Neural progenitor cell (in vitro differentiated cells): Measurements from ENCODE around the gene PGLYRP3. TPM values are rescaled to one million over a fixed set of nuclear protein-coding genes. Genes with fewer than 3 reads are reported as not detected.
"Not testable (repeated sequence)": the region's sequence is repeated elsewhere in the genome, so short reads cannot be mapped to it uniquely, and the experiment has no call there.

ENCODE experiments used
- DNase-seq: peaks from one replicate; pipeline ENCODE4 v3.0.0-alpha.2; 2016; ENCODE audit warnings: low spot score
- H2AFZ ChIP-seq: fragments of 200-600 bp; sonication (generic); replicated peaks from 2 replicates; pipeline ENCODE4 v1.6.1; 2016; ENCODE audit warnings: antibody characterized with exemption
- H3F3A ChIP-seq: fragments of 200-600 bp; sonication (generic); 2 replicates; pipeline ENCODE4 v1.6.1; 2016; ENCODE audit warnings: antibody characterized with exemption, low read depth
- H3K27ac ChIP-seq: fragments of 200-600 bp; sonication (generic); 2 replicates; pipeline ENCODE4 v1.5.1; 2016; ENCODE audit warnings: mild to moderate bottlenecking
- H3K27me3 ChIP-seq: fragments of 200-600 bp; sonication (generic); 2 replicates; pipeline ENCODE4 v1.6.1; 2016; ENCODE audit warnings: mild to moderate bottlenecking, moderate library complexity
- H3K36me3 ChIP-seq: fragments of 200-600 bp; sonication (generic); 2 replicates; pipeline ENCODE4 v1.5.1; 2016
- H3K4me1 ChIP-seq: fragments of 200-600 bp; sonication (generic); 2 replicates; pipeline ENCODE4 v1.6.1; 2016; ENCODE audit warnings: mixed run types
- H3K4me2 ChIP-seq: fragments of 200-600 bp; sonication (generic); 2 replicates; pipeline ENCODE4 v1.6.1; 2016
- H3K4me3 ChIP-seq: fragments of 200-600 bp; sonication (generic); 2 replicates; pipeline ENCODE4 v1.5.1; 2016
- H3K79me2 ChIP-seq: fragments of 200-600 bp; sonication (generic); 2 replicates; pipeline ENCODE4 v1.6.1; 2016; ENCODE audit warnings: low read depth
- H3K9ac ChIP-seq: fragments of 200-600 bp; sonication (generic); 2 replicates; pipeline ENCODE4 v1.6.1; 2016
- H3K9me3 ChIP-seq: fragments of 200-600 bp; sonication (generic); 2 replicates; pipeline ENCODE4 v1.5.1; 2016; ENCODE audit warnings: low read depth
- H4K20me1 ChIP-seq: fragments of 200-600 bp; sonication (generic); 2 replicates; pipeline ENCODE4 v1.6.1; 2016; ENCODE audit warnings: low read depth
- H3K27ac Mint-ChIP-seq: 3 replicates; pipeline ENCODE4 v1.8.0; 2021; ENCODE audit warnings: mixed read lengths
- H3K27me3 Mint-ChIP-seq: 2 replicates; pipeline ENCODE4 v1.8.0; 2022; ENCODE audit warnings: low read depth, mild to moderate bottlenecking, inconsistent platforms, moderate library complexity, mixed read lengths; ENCODE audit not compliant: insufficient read depth
- H3K36me3 Mint-ChIP-seq: 3 replicates; pipeline ENCODE4 v1.8.0; 2021; ENCODE audit warnings: mixed read lengths
- H3K4me1 Mint-ChIP-seq: 3 replicates; pipeline ENCODE4 v1.8.0; 2021; ENCODE audit warnings: mixed read lengths
- H3K4me3 Mint-ChIP-seq: 3 replicates; pipeline ENCODE4 v1.8.0; 2021; ENCODE audit warnings: mild to moderate bottlenecking, moderate library complexity, mixed read lengths
- H3K9me3 Mint-ChIP-seq: 3 replicates; pipeline ENCODE4 v1.8.0; 2020; ENCODE audit warnings: mixed read lengths
- CTCF ChIP-seq: fragments of 200-600 bp; sonication (generic); IDR thresholded peaks from 2 replicates; pipeline ENCODE4 v1.5.1; 2017; ENCODE audit warnings: antibody characterized with exemption, mild to moderate bottlenecking
- EZH2 ChIP-seq: fragments of 200-600 bp; sonication (generic); IDR thresholded peaks from 2 replicates; pipeline ENCODE4 v1.6.1; 2017; ENCODE audit warnings: antibody characterized with exemption, mild to moderate bottlenecking, moderate library complexity
- EZH2phosphoT487 ChIP-seq: fragments of 200-600 bp; sonication (generic); IDR thresholded peaks from 2 replicates; pipeline ENCODE4 v1.6.1; 2017; ENCODE audit warnings: antibody characterized with exemption
- total RNA-seq: library from RNA; depleted of rRNA; stranded (reverse); fragments of >200 nt; gene quantifications from 2 replicates; pipeline ENCODE4 v1.2.3, GENCODE V29; 2015; ENCODE audit warnings: low replicate concordance

Gene PGLYRP3
- total RNA-seq, 1 donor from 2014 or later = not detected

- no peaks in the 10 kb centered on the region for H3K9me3 Mint-ChIP-seq
- no peaks in the 10 kb centered on the region for H4K20me1 ChIP-seq
- peaks cover 7% of the 10 kb centered on the region for H3K27me3 Mint-ChIP-seq
Measured at GRCh38 chr1:153349363-153350320, 36.9 kb upstream of the PGLYRP3 start.

DNA sequence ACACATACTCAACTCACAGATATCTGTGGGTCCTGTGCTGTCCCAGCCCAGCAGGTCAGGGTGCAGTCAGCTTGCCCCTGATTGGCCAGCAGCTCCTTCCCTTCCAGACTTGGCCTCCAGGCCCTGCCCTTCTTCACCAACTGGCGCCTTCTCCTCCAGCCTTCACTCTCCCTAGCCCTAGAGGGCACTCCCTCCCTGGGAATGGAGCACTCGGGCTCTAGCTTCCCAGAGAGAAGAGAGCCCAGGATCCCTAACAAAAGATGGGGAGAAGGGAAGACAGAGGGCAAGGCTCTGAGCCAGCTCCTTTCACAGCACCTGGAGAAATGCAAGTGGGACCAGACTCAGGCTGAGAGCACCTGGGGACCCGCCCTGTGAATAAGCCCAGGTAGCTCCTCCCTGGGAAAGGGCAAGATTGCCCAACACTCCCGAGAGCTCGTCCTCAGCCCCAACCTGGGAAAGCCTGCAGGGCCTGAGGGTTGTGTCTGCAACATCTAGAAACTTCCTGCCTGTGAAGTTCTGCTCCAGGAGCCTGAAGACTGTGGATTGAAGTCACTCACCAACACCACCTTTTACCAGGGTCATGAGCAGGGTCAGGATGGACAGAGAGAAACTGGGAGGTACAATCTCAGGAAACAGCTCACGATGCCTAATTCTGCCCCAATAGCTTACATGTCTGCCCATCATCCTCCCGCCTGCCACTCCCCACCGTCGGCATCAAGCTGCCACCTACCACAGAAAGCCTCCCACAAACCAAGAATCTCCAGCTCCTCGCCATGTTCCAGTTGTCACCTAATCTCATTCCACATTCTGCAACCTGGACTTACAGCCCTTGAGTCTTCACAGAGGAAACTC lies 36.0 kb upstream of the PGLYRP3 start, which contains the start of gene PGLYRP4:
TSS of gene PGLYRP4 (minus strand) at position 331 of the 852 bp plus-strand sequence. CDS start 909 bp downstream, outside the sequence.
- H3F3A ChIP-seq = no peaks in the 10 kb centered on the region
- H3K9me3 ChIP-seq = no peaks in the 10 kb centered on the region
- no peaks in the 10 kb centered on the region for H3K36me3 ChIP-seq
- H3K4me2 ChIP-seq = no peak within 1 kb of the TSS
- no peak for DNase-seq
- H3K9ac ChIP-seq = no peak within 1 kb of the TSS
- Mint-ChIP-seq H3K4me1 (no peaks in the 10 kb centered on the region), H3K9me3 (no peaks in the 10 kb centered on the region), H3K27me3 (peaks cover 12% of the 10 kb centered on the region), H3K36me3 (no peaks in the 10 kb centered on the region), H3K4me3 (no peak within 1 kb of the TSS), H3K27ac (peak within 1 kb of the TSS; percentile 28)
- H4K20me1 ChIP-seq = no peaks in the 10 kb centered on the region
- no peaks in the 10 kb centered on the region for H3K4me1 ChIP-seq
- peaks cover 19% of the 10 kb centered on the region for H3K27me3 ChIP-seq
- TF ChIP-seq EZH2 = no peak
- H3K79me2 ChIP-seq = no peaks in the 10 kb centered on the region
- H3K4me3 ChIP-seq = no peak within 1 kb of the TSS
- no peak within 1 kb of the TSS for H2AFZ ChIP-seq
- H3K27ac ChIP-seq = no peak within 1 kb of the TSS

More at GRCh38 chr1:153349363-153350320, 36.9 kb upstream of the PGLYRP3 start:
- H3K4me1 ChIP-seq = no peaks in the 10 kb centered on the region
- H2AFZ ChIP-seq = no peak overlapping the region
- no peaks in the 10 kb centered on the region for H3K36me3 ChIP-seq
- no peak for TF ChIP-seq EZH2phosphoT487
- no peak for TF ChIP-seq CTCF
- TF ChIP-seq EZH2 = no peak
- H3K27ac Mint-ChIP-seq = peak overlapping the region; percentile 28
- no peaks in the 10 kb centered on the region for H3K79me2 ChIP-seq
- no peaks in the 10 kb centered on the region for H3K36me3 Mint-ChIP-seq
- no peak overlapping the region for H3K4me3 ChIP-seq
- no peak for DNase-seq
- no peaks in the 10 kb centered on the region for H3K4me1 Mint-ChIP-seq
- no peak overlapping the region for H3K4me3 Mint-ChIP-seq
- H3K9ac ChIP-seq = no peak overlapping the region
- no peak overlapping the region for H3K27ac ChIP-seq
- no peaks in the 10 kb centered on the region for H3K9me3 ChIP-seq
- H3K4me2 ChIP-seq = no peak overlapping the region
- peaks cover 19% of the 10 kb centered on the region for H3K27me3 ChIP-seq
- no peaks in the 10 kb centered on the region for H3F3A ChIP-seq

- H3K27me3 Mint-ChIP-seq = peaks cover 12% of the 10 kb centered on the region
Measured at GRCh38 chr1:153347856-153348255, 35.1 kb upstream of the PGLYRP3 start.

GRCh38 chr1:153347049-153347448 lies 34.3 kb upstream of the PGLYRP3 start:
- H3K27me3 ChIP-seq = peaks cover 19% of the 10 kb centered on the region
- H3K4me3 Mint-ChIP-seq, H3K36me3 ChIP-seq, H4K20me1 ChIP-seq, H3K4me1 Mint-ChIP-seq, H3K36me3 Mint-ChIP-seq, H3K4me3 ChIP-seq, DNase-seq, H3K9me3 ChIP-seq, H3K9me3 Mint-ChIP-seq, H3K27ac Mint-ChIP-seq, H2AFZ ChIP-seq, H3K27ac ChIP-seq, H3F3A ChIP-seq, H3K9ac ChIP-seq, H3K4me1 ChIP-seq, H3K79me2 ChIP-seq, H3K4me2 ChIP-seq: not testable (repeated sequence)
- H3K27me3 Mint-ChIP-seq = peaks cover 12% of the 10 kb centered on the region

More at GRCh38 chr1:153347856-153348255, 35.1 kb upstream of the PGLYRP3 start:
- TF ChIP-seq EZH2 = no peak
- no peak for TF ChIP-seq CTCF
- no peak for TF ChIP-seq EZH2phosphoT487
- Mint-ChIP-seq H3K27ac (no peak overlapping the region), H3K9me3 (no peaks in the 10 kb centered on the region), H3K4me3 (no peak overlapping the region), H3K4me1 (no peaks in the 10 kb centered on the region), H3K36me3 (no peaks in the 10 kb centered on the region)
- H3K36me3 ChIP-seq = no peaks in the 10 kb centered on the region
- no peak overlapping the region for H3K4me2 ChIP-seq
- no peak for DNase-seq
- no peaks in the 10 kb centered on the region for H3K4me1 ChIP-seq
- H3K79me2 ChIP-seq = no peaks in the 10 kb centered on the region
- no peak overlapping the region for H3K9ac ChIP-seq
- no peaks in the 10 kb centered on the region for H3K9me3 ChIP-seq
- no peak overlapping the region for H3K4me3 ChIP-seq
- no peak overlapping the region for H3K27ac ChIP-seq
- peaks cover 19% of the 10 kb centered on the region for H3K27me3 ChIP-seq
- H3F3A ChIP-seq = no peaks in the 10 kb centered on the region
- H2AFZ ChIP-seq = no peak overlapping the region
- no peaks in the 10 kb centered on the region for H4K20me1 ChIP-seq
